Neutrophil (primary cell): ENCODE results near the gene PALLD.
"Not testable (repeated sequence)": the region's sequence is repeated elsewhere in the genome, so short reads cannot be mapped to it uniquely, and the experiment has no call there.

Source experiments
- H3K27ac ChIP-seq: fragments of 200-600 bp; sonication (generic); 2 replicates; pipeline ENCODE4 v1.5.1; 2016; ENCODE audit warnings: mild to moderate bottlenecking, moderate library complexity
- H3K27me3 ChIP-seq: fragments of 200-600 bp; sonication (generic); 2 replicates; pipeline ENCODE4 v1.6.0; 2016; ENCODE audit warnings: mild to moderate bottlenecking
- H3K36me3 ChIP-seq: fragments of 200-600 bp; sonication (generic); 2 replicates; pipeline ENCODE4 v1.5.1; 2017
- H3K4me1 ChIP-seq, 2 experiments: fragments of 200-600 bp in 1 of 2; sonication (generic) in 1 of 2; 1 replicate in 1 of 2; 2 replicates in 1 of 2; pipeline versions ENCODE4 v1.5.1 to v1.6.1; 2013 to 2016; ENCODE audit warnings: low read depth in 1 of 2, low read length in 1 of 2, mild to moderate bottlenecking in 1 of 2, moderate library complexity in 1 of 2; ENCODE audit not compliant: control insufficient read depth in 1 of 2, insufficient read depth in 1 of 2
- H3K4me3 ChIP-seq, 2 experiments: fragments of 200-600 bp in 1 of 2; sonication (generic) in 1 of 2; 1 replicate in 1 of 2; 2 replicates in 1 of 2; pipeline ENCODE4 v1.5.1; 2013 to 2016; ENCODE audit warnings: low read depth in 1 of 2, low read length in 1 of 2, mild to moderate bottlenecking in 1 of 2, moderate library complexity in 1 of 2
- H3K9me3 ChIP-seq: fragments of 200-600 bp; sonication (generic); 2 replicates; pipeline ENCODE4 v1.5.1; 2016
- TF ChIP-seq, protein P1 (sequence below): fragments of 200-600 bp; sonication (generic); IDR thresholded peaks from 2 replicates; pipeline ENCODE4 v1.5.1; 2016; ENCODE audit warnings: antibody characterized with exemption

Gene PALLD

DNA sequence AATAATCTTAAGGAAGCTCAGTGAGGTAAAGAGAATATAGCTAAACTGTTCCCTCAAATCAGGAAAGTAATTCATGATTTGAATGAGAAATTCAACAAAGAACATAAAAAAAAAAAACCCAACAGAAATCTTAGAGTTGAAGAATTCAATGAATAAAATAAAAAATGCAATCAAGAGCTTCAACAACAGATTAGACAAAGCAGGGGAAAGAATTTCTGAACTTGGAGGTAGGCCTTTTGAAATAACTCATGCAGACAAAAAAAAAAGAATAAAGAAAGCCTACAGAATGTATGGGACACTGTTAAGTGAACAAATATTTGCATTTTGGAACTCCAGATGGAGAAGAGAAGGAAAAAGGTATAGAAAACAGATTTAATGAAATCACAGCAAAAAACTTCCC, 435.3 kb downstream of the PALLD start:
- TF ChIP-seq, protein P1, sequence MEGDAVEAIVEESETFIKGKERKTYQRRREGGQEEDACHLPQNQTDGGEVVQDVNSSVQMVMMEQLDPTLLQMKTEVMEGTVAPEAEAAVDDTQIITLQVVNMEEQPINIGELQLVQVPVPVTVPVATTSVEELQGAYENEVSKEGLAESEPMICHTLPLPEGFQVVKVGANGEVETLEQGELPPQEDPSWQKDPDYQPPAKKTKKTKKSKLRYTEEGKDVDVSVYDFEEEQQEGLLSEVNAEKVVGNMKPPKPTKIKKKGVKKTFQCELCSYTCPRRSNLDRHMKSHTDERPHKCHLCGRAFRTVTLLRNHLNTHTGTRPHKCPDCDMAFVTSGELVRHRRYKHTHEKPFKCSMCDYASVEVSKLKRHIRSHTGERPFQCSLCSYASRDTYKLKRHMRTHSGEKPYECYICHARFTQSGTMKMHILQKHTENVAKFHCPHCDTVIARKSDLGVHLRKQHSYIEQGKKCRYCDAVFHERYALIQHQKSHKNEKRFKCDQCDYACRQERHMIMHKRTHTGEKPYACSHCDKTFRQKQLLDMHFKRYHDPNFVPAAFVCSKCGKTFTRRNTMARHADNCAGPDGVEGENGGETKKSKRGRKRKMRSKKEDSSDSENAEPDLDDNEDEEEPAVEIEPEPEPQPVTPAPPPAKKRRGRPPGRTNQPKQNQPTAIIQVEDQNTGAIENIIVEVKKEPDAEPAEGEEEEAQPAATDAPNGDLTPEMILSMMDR: no peak
- Histone ChIP-seq H3K27ac (no peak overlapping the region), H3K36me3 (no peaks in the 10 kb centered on the region), H3K4me3 (no peak overlapping the region), H3K4me1 (no peaks in the 10 kb centered on the region), H3K27me3 (no peaks in the 10 kb centered on the region), H3K9me3 (no peaks in the 10 kb centered on the region)

DNA sequence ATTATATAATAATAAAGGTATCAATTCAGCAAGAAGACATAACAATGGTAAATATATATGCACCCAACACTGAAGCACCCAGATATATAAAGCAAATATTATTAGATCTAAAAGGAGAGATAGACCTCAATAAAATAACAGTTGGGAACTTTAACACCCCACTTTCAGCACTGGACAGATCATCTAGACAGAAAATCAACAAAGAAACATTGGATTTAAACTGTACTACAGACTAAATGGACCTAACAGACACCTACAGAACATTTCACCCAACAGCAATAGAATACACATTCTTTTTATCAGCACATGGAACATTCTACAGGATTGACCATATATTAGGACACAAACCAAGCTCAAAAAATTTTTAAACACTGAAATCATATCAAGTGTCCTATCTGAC, 436.6 kb downstream of the PALLD start:
- H3K4me3 ChIP-seq: no peak overlapping the region
- TF ChIP-seq, protein P1: no peak
- H3K9me3 ChIP-seq: no peaks in the 10 kb centered on the region

DNA sequence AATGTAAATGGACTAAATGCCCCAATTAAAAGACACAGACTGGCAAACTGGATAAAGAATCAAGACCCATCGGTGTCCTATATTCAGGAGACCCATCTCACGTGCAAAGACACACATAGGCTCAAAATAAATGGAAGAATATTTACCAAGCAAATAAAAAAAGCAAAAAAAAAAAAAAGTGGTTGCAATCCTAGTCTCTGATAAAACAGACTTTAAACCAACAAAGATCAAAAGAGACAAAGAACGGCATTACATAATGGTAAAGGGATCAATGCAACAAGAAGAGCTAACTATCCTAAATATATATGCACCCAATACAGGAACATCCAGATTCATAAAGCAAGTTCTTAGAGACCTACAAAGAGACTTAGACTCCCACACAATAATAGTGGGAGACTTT, 440.6 kb downstream of the PALLD start:
- not testable (repeated sequence) for H3K36me3 ChIP-seq, H3K27ac ChIP-seq, H3K4me3 ChIP-seq, H3K27me3 ChIP-seq, H3K4me1 ChIP-seq, H3K9me3 ChIP-seq

More for the DNA sequence above, 436.6 kb downstream of the PALLD start:
- H3K4me1 ChIP-seq: no peaks in the 10 kb centered on the region
- H3K27me3 ChIP-seq: no peaks in the 10 kb centered on the region
- no peaks in the 10 kb centered on the region for H3K36me3 ChIP-seq
- no peak overlapping the region for H3K27ac ChIP-seq

DNA sequence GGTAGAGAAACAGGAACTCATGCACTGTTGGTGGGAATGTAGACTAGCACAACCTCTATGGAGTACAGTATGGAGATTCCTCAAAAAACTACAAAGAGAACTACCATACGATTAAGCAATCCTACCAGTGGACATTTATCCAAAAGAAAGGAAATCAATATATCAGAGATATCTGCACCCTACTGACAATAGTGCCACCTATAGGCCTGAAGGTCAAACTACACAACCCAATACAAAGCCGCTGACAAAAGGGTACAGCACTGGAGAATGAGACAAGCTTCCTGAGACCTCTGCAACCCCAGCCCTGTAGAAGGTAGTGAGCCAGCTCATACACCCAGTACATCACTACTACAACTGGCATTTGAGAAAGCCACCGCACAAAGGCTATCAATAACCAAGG, 446.1 kb downstream of the PALLD start:
- Histone ChIP-seq H3K36me3 (no peaks in the 10 kb centered on the region), H3K4me1 (no peaks in the 10 kb centered on the region), H3K9me3 (no peaks in the 10 kb centered on the region), H3K27me3 (no peaks in the 10 kb centered on the region), H3K27ac (no peak overlapping the region), H3K4me3 (no peak overlapping the region)
- TF ChIP-seq, protein P1: no peak

DNA sequence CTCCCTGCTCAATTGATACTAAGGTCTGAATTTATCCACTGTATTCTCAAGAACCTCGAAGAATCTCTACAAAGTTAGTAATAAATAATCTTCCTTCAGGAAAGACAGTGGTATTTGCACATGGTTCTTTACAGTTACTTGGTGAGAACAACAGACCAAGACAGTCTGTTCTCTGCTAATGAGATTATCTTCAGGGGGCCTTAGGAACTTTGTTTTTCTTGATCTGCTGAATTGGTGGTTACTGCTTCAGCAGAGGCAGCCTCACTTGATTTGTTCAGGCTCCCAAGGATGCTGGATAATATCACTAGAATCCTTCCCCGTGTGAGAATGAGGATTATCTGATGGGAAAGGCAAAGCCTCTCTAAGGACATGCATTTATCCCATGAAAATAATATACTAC, 448.4 kb downstream of the PALLD start:
- no peaks in the 10 kb centered on the region for H3K36me3 ChIP-seq
- H3K4me3 ChIP-seq: no peak overlapping the region
- no peaks in the 10 kb centered on the region for H3K27me3 ChIP-seq
- no peaks in the 10 kb centered on the region for H3K9me3 ChIP-seq
- TF ChIP-seq, protein P1: no peak
- no peaks in the 10 kb centered on the region for H3K4me1 ChIP-seq
- no peak overlapping the region for H3K27ac ChIP-seq

DNA sequence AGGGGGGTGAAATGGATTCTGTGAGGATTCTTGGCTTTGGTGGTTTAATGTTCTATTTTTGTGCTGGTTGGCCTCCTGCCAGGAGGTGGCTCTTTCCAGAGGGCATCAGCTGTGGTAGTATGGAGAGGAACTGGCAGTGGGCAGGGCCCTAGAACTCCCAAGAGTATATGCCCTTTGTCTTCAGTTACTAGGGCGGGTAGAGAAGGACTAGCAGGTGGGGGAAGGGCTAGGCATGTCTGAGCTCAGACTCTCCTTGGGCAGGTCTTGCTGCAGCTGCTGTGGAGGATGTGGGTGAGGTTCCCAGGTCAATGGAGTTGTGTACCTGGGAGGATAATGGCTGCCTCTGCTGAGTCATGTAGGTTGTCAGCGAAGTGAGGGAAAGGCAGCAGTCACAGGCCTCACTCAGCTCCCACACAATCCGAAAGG, 456.0 kb downstream of the PALLD start:
- H3K4me1 ChIP-seq, H3K9me3 ChIP-seq, H3K27ac ChIP-seq, H3K27me3 ChIP-seq, H3K4me3 ChIP-seq, H3K36me3 ChIP-seq: not testable (repeated sequence)

DNA sequence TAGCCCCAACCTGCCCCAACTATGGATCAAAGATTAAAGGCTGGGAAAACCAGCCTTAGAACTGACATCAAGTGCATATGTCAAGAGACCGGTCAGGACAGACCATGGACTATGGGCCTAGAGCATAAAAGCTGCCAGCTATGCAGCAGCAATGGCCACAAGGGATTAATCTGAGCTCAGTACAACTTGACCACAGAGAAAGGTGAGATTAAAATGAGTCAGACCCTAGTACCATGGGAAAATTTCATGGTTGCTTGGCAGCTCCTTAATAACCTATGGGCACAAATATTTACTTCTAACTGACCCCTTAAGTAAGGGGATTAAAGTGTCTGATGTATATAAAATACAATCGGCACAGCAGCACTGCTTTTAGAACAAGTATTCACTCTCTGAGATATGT, 458.8 kb downstream of the PALLD start:
- Histone ChIP-seq H3K4me1 (no peaks in the 10 kb centered on the region), H3K27me3 (no peaks in the 10 kb centered on the region), H3K36me3 (no peaks in the 10 kb centered on the region), H3K4me3 (no peak overlapping the region), H3K27ac (no peak overlapping the region), H3K9me3 (no peaks in the 10 kb centered on the region)
- TF ChIP-seq, protein P1: no peak
